SH-SY5Y (cell line): ENCODE measurements around the gene TTF1.

ENCODE experiments used
- GATA2 ChIP-seq: IDR thresholded peaks from 2 replicates; pipeline ENCODE4 v1.6.1; 2011; ENCODE audit warnings: mild to moderate bottlenecking, low read depth, low read length
- GATA3 ChIP-seq: IDR thresholded peaks from 2 replicates; pipeline ENCODE4 v1.6.1; 2011; ENCODE audit warnings: low read depth, mild to moderate bottlenecking, low read length, moderate library complexity

GRCh38 chr9:132350861-132351315 lies 55.8 kb downstream of the TTF1 start:
- TF ChIP-seq GATA2 (no peak), GATA3 (no peak)
